Peyer's patch (tissue), 4 donors: ENCODE data around the gene USP50. TPM values are rescaled to one million over a fixed set of nuclear protein-coding genes. Genes with fewer than 3 reads are reported as not detected.
"Not testable (repeated sequence)": the region's sequence is repeated elsewhere in the genome, so short reads cannot be mapped to it uniquely, and the experiment has no call there.

Experiments
- DNase-seq, 3 donors: peaks; one replicate each; pipeline ENCODE4 v3.0.0-alpha.2; 2017 to 2019
- H3K27ac ChIP-seq, 4 donors: fragments of 200-600 bp; sonication (generic); one replicate each; pipeline ENCODE4 v1.5.1; 2016 to 2019
- H3K27me3 ChIP-seq, 2 donors: fragments of 200-600 bp; sonication (generic); one replicate each; pipeline ENCODE4 v1.5.1; 2019
- H3K36me3 ChIP-seq, 3 donors: fragments of 200-600 bp; sonication (generic); one replicate each; pipeline ENCODE4 v1.5.1; 2016 to 2019
- H3K4me1 ChIP-seq, 4 donors: fragments of 200-600 bp; sonication (generic); one replicate each; pipeline ENCODE4 v1.5.1; 2016 to 2019
- H3K4me3 ChIP-seq, 4 donors: fragments of 200-600 bp; sonication (generic); 1 replicate in 3 of 4; 2 replicates in 1 of 4; pipeline ENCODE4 v1.5.1; 2016 to 2019; ENCODE audit warnings: mild to moderate bottlenecking in 1 of 4
- H3K9me3 ChIP-seq, 4 donors: fragments of 200-600 bp; sonication (generic); one replicate each; pipeline ENCODE4 v1.5.1; 2016 to 2019; ENCODE audit warnings: mild to moderate bottlenecking in 1 of 4
- CTCF ChIP-seq, 6 experiments: fragments of 450-650 bp in 4 of 6; fragments of 200-600 bp in 2 of 6; sonication (generic) in 1 of 6; IDR thresholded peaks; one replicate each; pipeline ENCODE4 v1.5.1; 2017 to 2019; ENCODE audit warnings: antibody characterized with exemption in 6 of 6, mild to moderate bottlenecking in 3 of 6, moderate library complexity in 1 of 6
- POLR2A ChIP-seq, 2 donors: fragments of 450-650 bp; IDR thresholded peaks; one replicate each; pipeline ENCODE4 v1.5.1; 2017; ENCODE audit warnings: antibody characterized with exemption in 2 of 2, mild to moderate bottlenecking in 2 of 2, moderate library complexity in 2 of 2
- total RNA-seq, 4 donors: library from RNA; depleted of rRNA; stranded (reverse); fragments of >200 nt; gene quantifications; one replicate each; pipeline ENCODE4 v1.1.0, GENCODE V29; 2016

Gene USP50
- total RNA-seq, 4 donors from 2014 or later = not detected

- DNase-seq = no peak
These were observed 22.6 kb downstream of the USP50 start for GRCh38 chr15:50523851-50524251.

GRCh38 chr15:50519740-50520425 lies 26.6 kb downstream of the USP50 start:
- no peaks in the 10 kb centered on the region for H3K9me3 ChIP-seq
- H3K4me3 ChIP-seq = no peak overlapping the region
- H3K27ac ChIP-seq = no peak overlapping the region
- TF ChIP-seq CTCF (IDR thresholded peaks at IDR 0.05) (no peak), POLR2A (IDR thresholded peaks at IDR 0.05) (no peak)
- no peaks in the 10 kb centered on the region for H3K27me3 ChIP-seq
- no peaks in the 10 kb centered on the region for H3K4me1 ChIP-seq
- no peaks in the 10 kb centered on the region for H3K36me3 ChIP-seq
- no peak for DNase-seq

More at GRCh38 chr15:50523851-50524251, 22.6 kb downstream of the USP50 start:
- Histone ChIP-seq H3K36me3 (no peaks in the 10 kb centered on the region), H3K27me3 (no peaks in the 10 kb centered on the region), H3K4me3 (no peak overlapping the region), H3K4me1 (no peaks in the 10 kb centered on the region), H3K27ac (no peak overlapping the region), H3K9me3 (no peaks in the 10 kb centered on the region)
- TF ChIP-seq CTCF (IDR thresholded peaks at IDR 0.05) (no peak), POLR2A (IDR thresholded peaks at IDR 0.05) (no peak)

- no peaks in the 10 kb centered on the region for H3K27me3 ChIP-seq
- no peak overlapping the region for H3K27ac ChIP-seq
- H3K4me1 ChIP-seq = no peaks in the 10 kb centered on the region
- H3K36me3 ChIP-seq = no peaks in the 10 kb centered on the region
- no peak for DNase-seq
- TF ChIP-seq CTCF (IDR thresholded peaks at IDR 0.05) (no peak), POLR2A (IDR thresholded peaks at IDR 0.05) (no peak)
- H3K4me3 ChIP-seq = no peak overlapping the region
- no peaks in the 10 kb centered on the region for H3K9me3 ChIP-seq
These were observed 33.5 kb downstream of the USP50 start for GRCh38 chr15:50513001-50513400.

GRCh38 chr15:50506121-50506520 lies 40.3 kb downstream of the USP50 start:
- H3K9me3 ChIP-seq = no peaks in the 10 kb centered on the region
- H3K27me3 ChIP-seq = no peaks in the 10 kb centered on the region
- peaks cover 0 to 23% (median 0%) of the 10 kb centered on the region in 3 donors for H3K36me3 ChIP-seq
- no peaks in the 10 kb centered on the region for H3K4me1 ChIP-seq
- no peak overlapping the region for H3K27ac ChIP-seq
- DNase-seq = no peak
- TF ChIP-seq POLR2A (IDR thresholded peaks at IDR 0.05) (no peak), CTCF (IDR thresholded peaks at IDR 0.05) (no peak)
- H3K4me3 ChIP-seq = no peak overlapping the region

GRCh38 chr15:50505656-50506055 lies 40.8 kb downstream of the USP50 start:
- H3K36me3 ChIP-seq = peaks cover 0 to 27% (median 0%) of the 10 kb centered on the region in 3 donors
- H3K27ac ChIP-seq, H3K27me3 ChIP-seq, H3K4me1 ChIP-seq, H3K9me3 ChIP-seq, H3K4me3 ChIP-seq, DNase-seq: not testable (repeated sequence)

- TF ChIP-seq CTCF (IDR thresholded peaks at IDR 0.05) = no peak
- no peak for TF ChIP-seq POLR2A (IDR thresholded peaks at IDR 0.05)
- no peak overlapping the region for H3K27ac ChIP-seq
- DNase-seq = no peak
- H3K27me3 ChIP-seq = no peaks in the 10 kb centered on the region
- H3K9me3 ChIP-seq = no peaks in the 10 kb centered on the region
- no peaks in the 10 kb centered on the region for H3K4me1 ChIP-seq
- H3K4me3 ChIP-seq = no peak overlapping the region
- peaks cover 0 to 51% (median 0%) of the 10 kb centered on the region in 3 donors for H3K36me3 ChIP-seq
These were observed 43.3 kb downstream of the USP50 start for GRCh38 chr15:50503144-50503543.
